Measurements from ENCODE around the gene LMBR1.
"Not testable (repeated sequence)": the region's sequence is repeated elsewhere in the genome, so short reads cannot be mapped to it uniquely, and the experiment has no call there.

LMBR1 gene

GRCh38 chr7:156640257-156640948 is 252.6 kb downstream of the LMBR1 start, which contains the start of gene RNF32:
Gene RNF32 (plus strand): TSS chr7:156640774. CDS start chr7:156643878, 3,104 bp downstream.
- peak; percentile 17 for DNase-seq (ENCODE audit: low read depth, low spot score)
- POLR2A ChIA-PET = interaction anchor here (0.8 kb wide), 1 partner anchor 25 kb away, joined by 3 read pairs; no protein-coding TSS in a partner anchor
- H3K4me3 ChIP-seq (ENCODE audit: low read depth, low read length) = peak within 1 kb of the TSS; percentile 80
- no peak for TF ChIP-seq CTCF (IDR thresholded peaks at IDR 0.05; ENCODE audit: insufficient read depth, low read length, missing control alignments)
- CTCF ChIA-PET = interaction anchor here (1.3 to 1.6 kb wide), 2 partner anchors 10 to 178 kb away, joined by 3 to 4 read pairs; no protein-coding TSS in a partner anchor

GRCh38 chr7:156639426-156640256 is 253.3 kb downstream of the LMBR1 start:
- POLR2A ChIA-PET = no interaction called here
- CTCF ChIA-PET = no interaction called here
- no peak for DNase-seq (ENCODE audit: low read depth, low spot score)
- H3K4me3 ChIP-seq (ENCODE audit: low read depth, low read length) = peak overlapping the region; percentile 80
- TF ChIP-seq CTCF (IDR thresholded peaks at IDR 0.05; ENCODE audit: insufficient read depth, low read length, missing control alignments) = no peak

DNA sequence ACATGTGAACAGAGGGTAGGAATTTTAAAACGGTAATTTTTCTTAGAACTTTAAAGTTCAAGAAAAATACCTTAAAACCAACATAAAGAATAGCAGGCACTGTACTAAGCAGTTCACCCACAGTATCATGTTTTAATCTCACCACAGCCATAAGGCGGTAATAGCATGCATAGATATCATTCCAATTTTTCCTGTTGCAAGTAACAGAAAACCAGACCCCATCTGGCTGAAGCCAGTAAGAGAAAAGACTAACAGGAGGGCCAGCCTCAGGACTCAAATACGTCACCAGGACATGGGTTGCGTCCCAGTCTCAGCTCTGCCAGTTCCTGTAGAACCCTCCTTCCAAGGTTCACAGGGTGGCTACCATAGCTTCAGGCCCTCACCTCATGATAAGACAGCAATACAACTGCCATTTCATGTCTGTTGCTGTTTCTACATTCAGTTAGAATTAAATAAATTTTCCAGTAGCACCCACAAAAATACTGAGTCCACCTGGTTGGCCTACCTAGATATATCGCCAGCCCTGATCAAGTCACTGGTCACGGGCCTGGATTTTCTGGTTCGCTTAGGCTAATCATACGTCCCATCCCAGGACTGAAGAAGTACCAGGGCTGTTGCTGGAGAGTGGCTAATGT is 254.4 kb downstream of the LMBR1 start:
- ChIA-PET CTCF (no interaction called here), POLR2A (no interaction called here)
- TF ChIP-seq CTCF (IDR thresholded peaks at IDR 0.05; ENCODE audit: insufficient read depth, low read length, missing control alignments) = no peak
- H3K4me3 ChIP-seq (ENCODE audit: low read depth, low read length) = no peak overlapping the region
- no peak for DNase-seq (ENCODE audit: low read depth, low spot score)

DNA sequence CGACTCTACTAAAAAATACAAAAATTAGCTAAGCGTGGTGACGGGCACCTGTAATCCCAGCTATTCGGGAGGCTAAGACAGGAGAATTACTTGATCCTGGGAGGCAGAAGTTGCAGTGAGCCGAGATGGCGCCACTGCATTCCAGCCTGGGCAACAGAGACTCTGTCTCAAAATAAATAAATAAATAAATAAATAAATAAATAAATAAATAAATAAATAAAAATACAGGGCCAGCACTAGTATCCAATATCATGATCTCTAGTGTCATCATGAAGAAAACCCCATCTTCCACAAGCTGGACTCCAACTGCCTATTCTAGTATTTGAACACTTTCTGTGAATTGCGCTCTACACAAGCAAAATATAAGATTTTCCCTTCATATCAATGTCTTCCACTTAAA is 255.9 kb downstream of the LMBR1 start:
- DNase-seq (ENCODE audit: low read depth, low spot score); POLR2A ChIA-PET; CTCF ChIA-PET; H3K4me3 ChIP-seq (ENCODE audit: low read depth, low read length): not testable (repeated sequence)

DNA sequence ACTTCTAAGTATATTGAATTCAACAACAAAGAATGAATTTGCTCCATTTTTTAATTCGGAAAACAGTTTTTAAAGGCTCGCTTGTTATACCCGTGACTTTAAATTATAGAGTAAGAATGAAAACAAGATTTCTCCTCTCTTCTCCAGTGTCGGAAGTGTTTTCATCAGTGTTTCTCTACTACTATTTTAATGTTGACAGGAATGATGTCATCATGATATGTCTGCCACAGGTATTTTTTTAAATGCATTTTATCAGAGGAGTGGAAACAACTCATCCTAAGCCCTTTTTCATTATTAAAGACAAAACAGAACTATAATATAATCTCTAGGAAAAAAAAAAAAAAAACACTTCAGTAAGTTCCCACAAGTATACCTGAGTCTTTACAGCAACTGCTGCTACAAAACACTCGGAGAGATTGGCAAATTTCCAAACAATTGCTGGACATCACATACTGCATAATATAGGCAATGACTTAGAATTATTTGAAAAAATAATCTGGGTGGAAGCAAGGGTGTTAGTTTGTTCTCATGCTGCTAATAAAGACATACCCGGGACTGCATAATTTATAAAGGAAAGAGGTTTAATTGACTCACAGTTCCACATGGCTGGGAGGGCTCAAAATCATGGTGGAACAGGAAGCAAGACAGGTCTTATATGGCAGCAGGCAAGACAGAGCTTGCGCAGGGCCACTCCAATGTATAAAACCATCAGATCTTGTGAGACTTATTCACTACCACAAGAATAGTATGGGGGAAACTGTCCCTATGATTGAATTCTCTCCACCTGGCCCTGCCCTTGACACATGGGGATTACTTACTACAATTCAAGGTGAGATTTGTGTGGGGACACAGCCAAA is 257.2 kb downstream of the LMBR1 start:
- no peak for TF ChIP-seq CTCF (IDR thresholded peaks at IDR 0.05; ENCODE audit: insufficient read depth, low read length, missing control alignments)
- CTCF ChIA-PET = no interaction called here

GRCh38 chr7:156634117-156634516 is 258.9 kb downstream of the LMBR1 start:
- H3K4me3 ChIP-seq (ENCODE audit: low read depth, low read length) = no peak overlapping the region
- DNase-seq (ENCODE audit: low read depth, low spot score) = no peak
- POLR2A ChIA-PET = no interaction called here
- CTCF ChIA-PET = no interaction called here
- TF ChIP-seq CTCF (IDR thresholded peaks at IDR 0.05; ENCODE audit: insufficient read depth, low read length, missing control alignments) = no peak

More for the DNA sequence above, 257.2 kb downstream of the LMBR1 start:
- no peak overlapping the region for H3K4me3 ChIP-seq (ENCODE audit: low read depth, low read length)
- no peak for DNase-seq (ENCODE audit: low read depth, low spot score)
- POLR2A ChIA-PET = no interaction called here

Data from AG04449 (cell line).